Upper lobe of right lung (tissue), 1 donor: ENCODE data around the gene ABCG5. TPM values are rescaled to one million over a fixed set of nuclear protein-coding genes. Genes with fewer than 3 reads are reported as not detected.

ENCODE experiments used
- ATAC-seq: fragments of 200-7000 bp; cut with Tn5 transposase; one replicate; pipeline ENCODE4 v1.9.1; 2020; ENCODE audit warnings: mild to moderate bottlenecking, moderate library complexity
- DNase-seq: peaks from one replicate; pipeline ENCODE4 v3.0.0-alpha.2; 2020
- H3K27ac ChIP-seq: fragments of 200-600 bp; one replicate; pipeline ENCODE4 v1.8.0; 2022
- H3K27me3 ChIP-seq: fragments of 200-600 bp; one replicate; pipeline ENCODE4 v1.8.0; 2022; ENCODE audit warnings: mild to moderate bottlenecking
- H3K36me3 ChIP-seq: fragments of 200-600 bp; one replicate; pipeline ENCODE4 v1.8.0; 2022
- H3K4me1 ChIP-seq: fragments of 200-600 bp; one replicate; pipeline ENCODE4 v1.8.0; 2022
- H3K4me3 ChIP-seq: fragments of 200-600 bp; one replicate; pipeline ENCODE4 v1.8.0; 2022; ENCODE audit warnings: mild to moderate bottlenecking
- H3K9me3 ChIP-seq: fragments of 200-600 bp; one replicate; pipeline ENCODE4 v1.8.0; 2022
- CTCF ChIP-seq: fragments of 200-600 bp; IDR thresholded peaks from one replicate; pipeline ENCODE4 v1.8.0; 2022; ENCODE audit warnings: antibody characterized with exemption
- intact Hi-C: fragments of 100-400 bp; cut with DNase I; formaldehyde crosslinking; loops from one replicate; pipeline ENCODE4 v1.11.0; 2022
- total RNA-seq: library from RNA; stranded (reverse); fragmentation: NEBNext Ultra II Directional; extraction: Animal tissue kit (Norgen Biotek cat#: 25700); gene quantifications from one replicate; pipeline ENCODE4 v1.2.1, GENCODE V29; 2021
- donor health status: DM: no; HTN: yes; CAD: no; lungs with severe emphysema.

Gene ABCG5
- total RNA-seq, 1 donor from 2014 or later: not detected

GRCh38 chr2:43841949-43842865 is 3.6 kb upstream of the ABCG5 start:
- Histone ChIP-seq H3K36me3 (no peaks in the 10 kb centered on the region), H3K27ac (no peak overlapping the region), H3K4me3 (no peak overlapping the region), H3K9me3 (no peaks in the 10 kb centered on the region), H3K4me1 (no peaks in the 10 kb centered on the region), H3K27me3 (no peaks in the 10 kb centered on the region)
- no peak for TF ChIP-seq CTCF
- DNase-seq: no peak
- no peak for ATAC-seq
- intact Hi-C loops: no loop called here

- TF ChIP-seq CTCF: no peak
- no peak overlapping the region for H3K27ac ChIP-seq
- no peaks in the 10 kb centered on the region for H3K27me3 ChIP-seq
- DNase-seq (no peak), ATAC-seq (no peak)
- no peaks in the 10 kb centered on the region for H3K36me3 ChIP-seq
- no peak overlapping the region for H3K4me3 ChIP-seq
- no peaks in the 10 kb centered on the region for H3K9me3 ChIP-seq
- intact Hi-C loops: no loop called here
- H3K4me1 ChIP-seq: no peaks in the 10 kb centered on the region
These were observed 2.3 kb upstream of the ABCG5 start for GRCh38 chr2:43840965-43841364.

GRCh38 chr2:43839776-43840564 is 1.3 kb upstream of the ABCG5 start:
- Histone ChIP-seq H3K36me3 (no peaks in the 10 kb centered on the region), H3K9me3 (no peaks in the 10 kb centered on the region), H3K4me3 (no peak overlapping the region), H3K27me3 (no peaks in the 10 kb centered on the region), H3K4me1 (no peaks in the 10 kb centered on the region), H3K27ac (no peak overlapping the region)
- ATAC-seq (no peak), DNase-seq (no peak)
- TF ChIP-seq CTCF: no peak
- intact Hi-C loops: no loop called here

GRCh38 chr2:43837831-43838559 is 644 bp downstream of the ABCG5 start:
- Histone ChIP-seq H3K4me3 (no peak overlapping the region), H3K4me1 (no peaks in the 10 kb centered on the region), H3K27ac (no peak overlapping the region), H3K36me3 (no peaks in the 10 kb centered on the region), H3K9me3 (no peaks in the 10 kb centered on the region), H3K27me3 (no peaks in the 10 kb centered on the region)
- DNase-seq (no peak), ATAC-seq (peak; percentile 11)
- intact Hi-C loops: no loop called here
- no peak for TF ChIP-seq CTCF

GRCh38 chr2:43837033-43837432 is 1.6 kb downstream of the ABCG5 start:
- no peak for ATAC-seq
- no peaks in the 10 kb centered on the region for H3K9me3 ChIP-seq

More at GRCh38 chr2:43837033-43837432, 1.6 kb downstream of the ABCG5 start:
- no peaks in the 10 kb centered on the region for H3K36me3 ChIP-seq
- peaks cover 7% of the 10 kb centered on the region for H3K27me3 ChIP-seq
- H3K4me1 ChIP-seq: no peaks in the 10 kb centered on the region
- DNase-seq: no peak
- intact Hi-C loops: no loop called here
- H3K4me3 ChIP-seq: no peak overlapping the region
- TF ChIP-seq CTCF: no peak
- H3K27ac ChIP-seq: no peak overlapping the region
